Vagina (tissue), 2 donors: ENCODE measurements around the gene MSH6. TPM values are rescaled to one million over a fixed set of nuclear protein-coding genes. Genes with fewer than 3 reads are reported as not detected.

Source experiments
- DNase-seq, 2 donors: peaks; one replicate each; pipeline ENCODE4 v3.0.0-alpha.2; 2017; ENCODE audit errors: extremely low spot score in 2 of 2
- H3K27ac ChIP-seq: fragments of 200-600 bp; sonication (generic); one replicate; pipeline ENCODE4 v1.5.1; 2019
- H3K27me3 ChIP-seq: fragments of 200-600 bp; sonication (generic); one replicate; pipeline ENCODE4 v1.5.1; 2019
- H3K36me3 ChIP-seq, 2 donors: fragments of 200-600 bp; sonication (generic); one replicate each; pipeline ENCODE4 v1.5.1; 2017 to 2019
- H3K4me1 ChIP-seq: fragments of 200-600 bp; sonication (generic); one replicate; pipeline ENCODE4 v1.5.1; 2019
- H3K4me3 ChIP-seq, 2 donors: fragments of 200-600 bp; sonication (generic); 1 replicate in 1 of 2; 2 replicates in 1 of 2; pipeline ENCODE4 v1.5.1; 2016 to 2019
- H3K9me3 ChIP-seq: fragments of 200-600 bp; sonication (generic); one replicate; pipeline ENCODE4 v1.5.1; 2019
- CTCF ChIP-seq, 3 experiments: fragments of 450-650 bp in 2 of 3; fragments of 200-600 bp in 1 of 3; sonication (generic) in 1 of 3; IDR thresholded peaks; one replicate each; pipeline ENCODE4 v1.5.1; 2017 to 2019; ENCODE audit warnings: antibody characterized with exemption in 3 of 3, mild to moderate bottlenecking in 2 of 3, moderate library complexity in 2 of 3
- POLR2A ChIP-seq, 2 donors: fragments of 450-650 bp; IDR thresholded peaks; one replicate each; pipeline ENCODE4 v1.6.1; 2017; ENCODE audit warnings: antibody characterized with exemption in 2 of 2, mild to moderate bottlenecking in 2 of 2, moderate library complexity in 2 of 2
- POLR2AphosphoS5 ChIP-seq, 2 donors: sonication (generic); formaldehyde crosslinking; IDR thresholded peaks; one replicate each; pipeline ENCODE4 v1.9.0; 2017; ENCODE audit warnings: antibody characterized with exemption in 2 of 2, mild to moderate bottlenecking in 2 of 2, low read depth in 1 of 2; ENCODE audit not compliant: insufficient read depth in 1 of 2
- intact Hi-C: fragments of 100-400 bp; cut with DNase I; formaldehyde crosslinking; loops from one replicate; pipeline ENCODE4 v1.15.1; 2023
- total RNA-seq: library from RNA; depleted of rRNA; stranded (reverse); fragments of >200 nt; gene quantifications from one replicate; pipeline ENCODE4 v1.2.3, GENCODE V29; 2016

Gene MSH6
- total RNA-seq, 1 donor from 2014 or later, result 38.8 TPM

- DNase-seq, result no peak
- Histone ChIP-seq H3K9me3 (no peaks in the 10 kb centered on the region), H3K36me3 (no peaks in the 10 kb centered on the region), H3K27me3 (no peaks in the 10 kb centered on the region), H3K4me1 (no peaks in the 10 kb centered on the region), H3K4me3 (no peak overlapping the region), H3K27ac (no peak overlapping the region)
- intact Hi-C loops, result loop anchor here (10.0 kb wide), 1 partner anchor 326 kb away; no protein-coding TSS in a partner anchor
- no peak for TF ChIP-seq POLR2AphosphoS5 (IDR thresholded peaks at IDR 0.05; ENCODE audit: insufficient read depth in 1 of 2, low read depth in 1 of 2)
- no peak for TF ChIP-seq POLR2A (IDR thresholded peaks at IDR 0.05)
- TF ChIP-seq CTCF (IDR thresholded peaks at IDR 0.05), result no peak
These were observed 4.1 kb upstream of the MSH6 start for GRCh38 chr2:47778698-47779425.

- Histone ChIP-seq H3K36me3 (no peaks in the 10 kb centered on the region), H3K27me3 (no peaks in the 10 kb centered on the region), H3K4me1 (peaks cover 3% of the 10 kb centered on the region), H3K9me3 (no peaks in the 10 kb centered on the region), H3K27ac (no peak overlapping the region), H3K4me3 (no peak overlapping the region)
- intact Hi-C loops, result loop anchor here (10.0 kb wide), 1 partner anchor 325 kb away; no protein-coding TSS in a partner anchor
- no peak for DNase-seq
- TF ChIP-seq CTCF (IDR thresholded peaks at IDR 0.05) (no peak), POLR2AphosphoS5 (IDR thresholded peaks at IDR 0.05; ENCODE audit: insufficient read depth in 1 of 2, low read depth in 1 of 2) (no peak), POLR2A (IDR thresholded peaks at IDR 0.05) (no peak)
These were observed 3.5 kb upstream of the MSH6 start for GRCh38 chr2:47779426-47779790.

GRCh38 chr2:47782381-47782670 is 619 bp upstream of the MSH6 start:
- Histone ChIP-seq H3K36me3 (no peaks in the 10 kb centered on the region), H3K27me3 (no peaks in the 10 kb centered on the region), H3K27ac (peak overlapping the region; percentile 92), H3K4me1 (peaks cover 29% of the 10 kb centered on the region), H3K9me3 (no peaks in the 10 kb centered on the region), H3K4me3 (peak overlapping the region; percentile 86 to 93)
- no peak for DNase-seq
- intact Hi-C loops, result loop anchor here (5.0 kb wide), 1 partner anchor 125 kb away; the partner anchor contains the start of gene FBXO11
- no peak for TF ChIP-seq POLR2A (IDR thresholded peaks at IDR 0.05)
- no peak for TF ChIP-seq CTCF (IDR thresholded peaks at IDR 0.05)

GRCh38 chr2:47783486-47784351 is 774 bp downstream of the MSH6 start:
- Histone ChIP-seq H3K27me3 (no peaks in the 10 kb centered on the region), H3K4me3 (peak overlapping the region; percentile 86 to 93), H3K36me3 (no peaks in the 10 kb centered on the region), H3K4me1 (peaks cover 29% of the 10 kb centered on the region), H3K27ac (peak overlapping the region; percentile 92), H3K9me3 (no peaks in the 10 kb centered on the region)
- no peak for TF ChIP-seq POLR2A (IDR thresholded peaks at IDR 0.05)
- TF ChIP-seq POLR2AphosphoS5 (IDR thresholded peaks at IDR 0.05; ENCODE audit: insufficient read depth in 1 of 2, low read depth in 1 of 2), result peak in 1 of 2 donors; percentile 14
- DNase-seq, result no peak
- intact Hi-C loops, result loop anchor here (5.0 kb wide), 1 partner anchor 124 kb away; the partner anchor contains the start of gene FBXO11

GRCh38 chr2:47784352-47784851 is 1.5 kb downstream of the MSH6 start:
- peaks cover 29% of the 10 kb centered on the region for H3K4me1 ChIP-seq
- no peak for TF ChIP-seq POLR2A (IDR thresholded peaks at IDR 0.05)
- no peak for TF ChIP-seq POLR2AphosphoS5 (IDR thresholded peaks at IDR 0.05; ENCODE audit: insufficient read depth in 1 of 2, low read depth in 1 of 2)
- no peak for TF ChIP-seq CTCF (IDR thresholded peaks at IDR 0.05)
- intact Hi-C loops, result loop anchor here (5.0 kb wide), 1 partner anchor 123 kb away; the partner anchor contains the start of gene FBXO11
- DNase-seq, result no peak
- H3K27me3 ChIP-seq, result no peaks in the 10 kb centered on the region
- H3K4me3 ChIP-seq, result peak overlapping the region; percentile 86 to 93
- no peaks in the 10 kb centered on the region for H3K36me3 ChIP-seq
- no peaks in the 10 kb centered on the region for H3K9me3 ChIP-seq
- peak overlapping the region; percentile 92 for H3K27ac ChIP-seq
